Mucosa of descending colon (tissue), 3 donors: ENCODE data around the gene DSE. TPM values are rescaled to one million over a fixed set of nuclear protein-coding genes. Genes with fewer than 3 reads are reported as not detected.

Experiments used
- ATAC-seq: fragments of 200-7000 bp; cut with Tn5 transposase; one replicate; pipeline ENCODE4 v1.9.1; 2020; ENCODE audit warnings: mild to moderate bottlenecking, moderate library complexity
- DNase-seq, 3 donors: peaks; one replicate each; pipeline ENCODE4 v3.0.0-alpha.2; 2020
- H3K36me3 ChIP-seq: fragments of 200-600 bp; one replicate; pipeline ENCODE4 v1.8.0; 2021; ENCODE audit warnings: low read depth, mild to moderate bottlenecking
- H3K4me1 ChIP-seq: fragments of 200-600 bp; one replicate; pipeline ENCODE4 v1.8.0; 2021; ENCODE audit warnings: low read depth, mild to moderate bottlenecking
- H3K4me3 ChIP-seq: fragments of 200-600 bp; one replicate; pipeline ENCODE4 v1.8.0; 2021; ENCODE audit warnings: mild to moderate bottlenecking
- H3K9me3 ChIP-seq: fragments of 200-600 bp; one replicate; pipeline ENCODE4 v1.8.0; 2021; ENCODE audit warnings: mild to moderate bottlenecking
- intact Hi-C, 2 donors: fragments of 100-400 bp; cut with DNase I in 1 of 2; cut with micrococcal nuclease in 1 of 2; formaldehyde crosslinking; loops; one replicate each; pipeline versions ENCODE4 v1.11.0 to v1.11.1; 2022; cut with DNase I, micrococcal nuclease
- total RNA-seq, 3 donors: library from RNA; stranded (reverse); fragmentation: NEBNext Ultra II Directional in 2 of 3; extraction: Animal tissue kit (Norgen Biotek cat#: 25700) in 2 of 3; gene quantifications; one replicate each; pipeline versions ENCODE4 v1.2.1 to v1.2.4, GENCODE V29; 2021 to 2023
- TF ChIP-seq, protein P1 (sequence below): fragments of 200-600 bp; IDR thresholded peaks from one replicate; pipeline ENCODE4 v1.8.0; 2022; ENCODE audit warnings: antibody characterized with exemption, mild to moderate bottlenecking
- donor health status: DM: no; HTN: no; CAD: no; lungs with moderate emphysema.
- donor health status: DM: no; HTN: no; CAD: no.
- donor health status: DM: no; HTN: yes; CAD: no.

Gene DSE
- total RNA-seq, 3 donors from 2014 or later = 6.3 to 23.8 (median 14.4) TPM

DNA sequence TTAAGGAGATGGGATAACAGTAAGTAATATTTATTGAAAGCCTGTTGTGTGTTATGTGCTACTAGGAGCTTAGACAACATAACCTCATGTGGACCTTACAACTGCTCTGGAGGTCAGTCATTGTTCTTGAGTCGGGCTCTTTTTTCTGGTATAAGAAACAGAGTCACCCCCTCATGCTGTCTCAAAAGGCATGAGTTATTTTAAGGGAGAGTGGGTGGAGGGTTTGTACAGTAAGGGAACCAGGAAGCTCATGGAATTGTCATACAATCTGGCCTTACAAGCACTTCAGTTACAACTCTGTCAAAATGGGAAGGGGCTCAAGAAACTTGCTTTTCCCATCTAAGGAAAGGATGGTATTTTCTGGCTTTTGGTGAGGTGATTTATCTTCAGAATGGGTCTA lies 16.5 kb upstream of the DSE start:
- ATAC-seq = no peak
- no peak overlapping the region for H3K4me3 ChIP-seq
- no peaks in the 10 kb centered on the region for H3K4me1 ChIP-seq
- intact Hi-C loops = no loop called here
- no peaks in the 10 kb centered on the region for H3K36me3 ChIP-seq
- TF ChIP-seq, protein P1, sequence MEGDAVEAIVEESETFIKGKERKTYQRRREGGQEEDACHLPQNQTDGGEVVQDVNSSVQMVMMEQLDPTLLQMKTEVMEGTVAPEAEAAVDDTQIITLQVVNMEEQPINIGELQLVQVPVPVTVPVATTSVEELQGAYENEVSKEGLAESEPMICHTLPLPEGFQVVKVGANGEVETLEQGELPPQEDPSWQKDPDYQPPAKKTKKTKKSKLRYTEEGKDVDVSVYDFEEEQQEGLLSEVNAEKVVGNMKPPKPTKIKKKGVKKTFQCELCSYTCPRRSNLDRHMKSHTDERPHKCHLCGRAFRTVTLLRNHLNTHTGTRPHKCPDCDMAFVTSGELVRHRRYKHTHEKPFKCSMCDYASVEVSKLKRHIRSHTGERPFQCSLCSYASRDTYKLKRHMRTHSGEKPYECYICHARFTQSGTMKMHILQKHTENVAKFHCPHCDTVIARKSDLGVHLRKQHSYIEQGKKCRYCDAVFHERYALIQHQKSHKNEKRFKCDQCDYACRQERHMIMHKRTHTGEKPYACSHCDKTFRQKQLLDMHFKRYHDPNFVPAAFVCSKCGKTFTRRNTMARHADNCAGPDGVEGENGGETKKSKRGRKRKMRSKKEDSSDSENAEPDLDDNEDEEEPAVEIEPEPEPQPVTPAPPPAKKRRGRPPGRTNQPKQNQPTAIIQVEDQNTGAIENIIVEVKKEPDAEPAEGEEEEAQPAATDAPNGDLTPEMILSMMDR = no peak
- H3K9me3 ChIP-seq = no peaks in the 10 kb centered on the region
- no peak for DNase-seq

DNA sequence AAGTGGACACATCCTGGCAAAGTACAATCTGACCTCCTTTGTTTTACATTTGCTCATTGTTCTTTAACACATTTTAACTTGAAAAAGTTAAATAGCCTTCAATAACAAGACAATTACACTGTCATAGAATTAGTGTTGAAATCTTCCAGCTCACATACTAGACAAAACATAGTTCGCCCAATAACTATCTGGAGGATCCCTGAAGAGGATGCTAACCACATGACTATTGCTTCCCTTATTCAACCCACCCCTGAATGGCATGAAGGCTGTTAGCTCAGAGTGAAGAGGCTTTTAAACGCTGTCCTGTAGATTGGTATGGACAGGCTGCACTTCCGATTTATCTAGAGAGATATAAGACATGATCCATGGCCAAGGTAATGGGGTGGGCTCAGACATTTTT lies 15.0 kb upstream of the DSE start:
- Histone ChIP-seq H3K4me1 (no peaks in the 10 kb centered on the region), H3K4me3 (no peak overlapping the region), H3K9me3 (no peaks in the 10 kb centered on the region), H3K36me3 (no peaks in the 10 kb centered on the region)
- no peak for ATAC-seq
- DNase-seq = no peak
- intact Hi-C loops = no loop called here
- TF ChIP-seq, protein P1 = no peak

DNA sequence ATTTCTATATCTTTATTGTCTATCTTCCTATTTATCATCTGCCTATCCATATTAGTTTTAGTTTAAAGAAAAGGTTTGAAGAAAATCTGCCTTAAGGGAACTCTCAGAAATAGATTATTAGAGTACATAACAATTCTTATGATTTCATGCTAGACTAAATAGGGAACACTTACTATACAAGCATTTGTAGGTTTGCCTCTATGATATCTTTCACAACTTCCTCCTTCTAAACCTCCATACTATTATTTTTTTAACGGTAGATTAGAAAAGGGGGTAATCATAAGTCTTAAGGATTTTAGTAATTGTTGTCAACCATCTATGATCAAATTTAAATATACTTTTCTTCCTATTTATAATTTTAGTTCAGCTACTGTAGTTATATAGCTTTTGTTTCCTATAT lies 11.6 kb upstream of the DSE start:
- Histone ChIP-seq H3K4me3 (no peak overlapping the region), H3K4me1 (no peaks in the 10 kb centered on the region), H3K36me3 (no peaks in the 10 kb centered on the region), H3K9me3 (no peaks in the 10 kb centered on the region)
- TF ChIP-seq, protein P1 = no peak
- DNase-seq = no peak
- intact Hi-C loops = no loop called here
- no peak for ATAC-seq

DNA sequence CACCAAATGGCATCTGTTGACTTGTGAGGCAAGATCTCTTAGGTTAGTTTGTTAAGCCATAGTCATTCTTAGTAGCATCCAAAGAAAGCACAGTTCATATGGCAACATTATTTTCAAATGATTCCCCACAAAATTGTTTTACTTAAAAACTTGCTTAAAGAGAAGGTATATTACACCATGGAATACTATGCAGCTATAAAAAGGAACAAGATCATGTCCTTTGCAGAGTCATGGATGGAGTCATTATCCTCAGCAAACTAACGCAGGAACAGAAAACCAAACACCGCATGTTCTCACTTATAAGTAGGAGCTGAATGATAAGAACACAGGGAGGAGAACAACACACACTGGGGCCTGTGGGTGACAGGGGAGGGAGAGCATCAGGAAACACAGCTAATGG lies 10.9 kb upstream of the DSE start:
- Histone ChIP-seq H3K4me1 (no peaks in the 10 kb centered on the region), H3K36me3 (no peaks in the 10 kb centered on the region), H3K9me3 (no peaks in the 10 kb centered on the region), H3K4me3 (no peak overlapping the region)
- DNase-seq (no peak), ATAC-seq (no peak)
- TF ChIP-seq, protein P1 = no peak
- intact Hi-C loops = no loop called here

DNA sequence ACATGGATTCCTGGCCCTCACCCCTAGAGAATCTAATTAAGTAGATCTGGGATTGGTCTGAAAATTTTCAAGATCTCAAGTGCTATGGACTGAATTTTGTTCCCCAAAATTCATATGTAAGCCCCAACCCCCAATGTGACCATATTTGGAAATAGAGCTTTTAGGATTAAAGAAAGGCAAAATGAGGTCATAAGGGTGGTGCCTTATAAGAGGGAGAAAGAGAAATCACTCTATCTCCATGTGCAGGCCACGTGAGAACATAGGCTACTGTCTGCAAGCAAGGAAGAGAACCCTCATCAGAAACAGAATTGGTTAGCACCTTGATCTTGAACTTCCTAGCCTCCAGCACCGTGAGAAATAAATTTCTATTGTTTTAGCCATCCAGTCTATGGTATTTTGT lies 8.5 kb upstream of the DSE start:
- H3K9me3 ChIP-seq = no peaks in the 10 kb centered on the region
- H3K4me1 ChIP-seq = no peaks in the 10 kb centered on the region
- ATAC-seq = no peak
- TF ChIP-seq, protein P1 = no peak
- no peak for DNase-seq
- intact Hi-C loops = no loop called here
- no peaks in the 10 kb centered on the region for H3K36me3 ChIP-seq
- no peak overlapping the region for H3K4me3 ChIP-seq

DNA sequence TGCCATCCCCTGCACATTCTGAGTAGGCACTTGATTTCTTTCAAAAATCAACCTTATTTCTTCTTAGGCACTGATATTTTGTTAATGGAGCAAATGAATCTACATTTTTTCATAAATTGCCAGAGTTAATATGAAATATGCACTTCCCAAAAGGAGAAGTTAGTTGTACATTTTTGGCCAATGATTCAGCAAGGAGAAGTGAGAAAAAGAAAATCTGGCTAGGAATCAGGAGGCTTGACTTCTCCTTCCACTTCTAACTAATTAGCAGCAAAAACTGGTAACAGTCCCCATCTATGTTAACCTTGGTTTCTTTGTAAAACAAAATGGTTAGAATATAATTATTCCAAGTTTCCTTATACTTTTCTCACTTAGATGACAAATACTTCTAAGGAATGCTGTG lies 7.0 kb upstream of the DSE start:
- ATAC-seq (no peak), DNase-seq (no peak)
- TF ChIP-seq, protein P1 = no peak
- Histone ChIP-seq H3K9me3 (no peaks in the 10 kb centered on the region), H3K4me1 (no peaks in the 10 kb centered on the region), H3K36me3 (no peaks in the 10 kb centered on the region), H3K4me3 (no peak overlapping the region)
- intact Hi-C loops = no loop called here
